HEK293 (cell line): ENCODE measurements around the gene SIGMAR1.
A peak's percentile ranks its signal among the peaks of the same experiment; 100 is the strongest.

Experiments used
- CTCF ChIA-PET: fragments of 350-600 bp; formaldehyde crosslinking; extraction: SDS; loops from one replicate; lab custom pipeline; 2021; ENCODE audit warnings: antibody characterized with exemption; lab: Yijun Ruan, JAX
- POLR2A ChIA-PET: fragments of 300-600 bp; formaldehyde crosslinking; extraction: SDS; loops from one replicate; lab custom pipeline; 2020; ENCODE audit warnings: antibody characterized with exemption, inconsistent platforms; lab: Yijun Ruan, JAX
- H3K27ac ChIP-seq: fragments of 200-500 bp; sonication (Bioruptor generic); 2 replicates; pipeline ENCODE4 v1.5.1; 2014; ENCODE audit warnings: low read depth, low read length, control low read depth, inconsistent platforms; ENCODE audit errors: extremely low read depth
- H3K36me3 ChIP-seq, 2 experiments: fragments of 200-500 bp in 1 of 2; sonication (Bioruptor generic) in 1 of 2; 1 replicate in 1 of 2; 2 replicates in 1 of 2; pipeline ENCODE4 v1.5.1; 2014 to 2017; ENCODE audit warnings: inconsistent platforms in 2 of 2, low read length in 2 of 2; ENCODE audit not compliant: control insufficient read depth in 2 of 2, insufficient read depth in 1 of 2
- H3K4me1 ChIP-seq: fragments of 200-500 bp; sonication (Bioruptor generic); 2 replicates; pipeline ENCODE4 v1.5.1; 2014; ENCODE audit warnings: mild to moderate bottlenecking, low read length, inconsistent platforms; ENCODE audit not compliant: control insufficient read depth, insufficient read depth
- H3K4me3 ChIP-seq: 2 replicates; pipeline ENCODE4 v1.5.1; 2011; ENCODE audit warnings: low read depth, mild to moderate bottlenecking, control low read depth, low read length, moderate library complexity
- H3K9me3 ChIP-seq: fragments of 200-500 bp; sonication (Bioruptor generic); 2 replicates; pipeline ENCODE4 v1.5.1; 2014; ENCODE audit warnings: low read depth, low read length, inconsistent platforms; ENCODE audit not compliant: control insufficient read depth, insufficient read depth
- CTCF ChIP-seq: fragments of 450-650 bp; formaldehyde crosslinking; IDR thresholded peaks from 2 replicates; pipeline ENCODE4 v1.5.1; 2016; ENCODE audit warnings: missing biosample characterization, missing genetic modification characterization
- GLI2 ChIP-seq: fragments of 450-650 bp; formaldehyde crosslinking; IDR thresholded peaks from 2 replicates; pipeline ENCODE4; 2017; ENCODE audit warnings: missing biosample characterization, missing genetic modification characterization, low read depth, borderline replicate concordance
- KLF1 ChIP-seq: fragments of 450-650 bp; formaldehyde crosslinking; IDR thresholded peaks from 2 replicates; pipeline ENCODE4 v1.5.1; 2016; ENCODE audit warnings: missing biosample characterization, missing genetic modification characterization
- KLF16 ChIP-seq: fragments of 450-650 bp; formaldehyde crosslinking; IDR thresholded peaks from 2 replicates; pipeline ENCODE4 v1.5.1; 2017; ENCODE audit warnings: missing biosample characterization, missing genetic modification characterization
- PATZ1 ChIP-seq: fragments of 450-650 bp; formaldehyde crosslinking; IDR thresholded peaks from 2 replicates; pipeline ENCODE4 v1.5.1; 2016; ENCODE audit warnings: missing biosample characterization, missing genetic modification characterization
- SCRT2 ChIP-seq: fragments of 450-650 bp; formaldehyde crosslinking; IDR thresholded peaks from 2 replicates; pipeline ENCODE4 v1.5.1; 2016; ENCODE audit warnings: missing biosample characterization, missing genetic modification characterization
- YY1 ChIP-seq: fragments of 450-650 bp; formaldehyde crosslinking; IDR thresholded peaks from 2 replicates; pipeline ENCODE4 v1.5.1; 2018; ENCODE audit warnings: missing biosample characterization, missing genetic modification characterization
- ZBTB48 ChIP-seq: fragments of 450-650 bp; formaldehyde crosslinking; IDR thresholded peaks from 2 replicates; pipeline ENCODE4 v1.5.1; 2016; ENCODE audit warnings: missing biosample characterization, missing genetic modification characterization
- ZNF175 ChIP-seq: fragments of 450-650 bp; formaldehyde crosslinking; IDR thresholded peaks from 2 replicates; pipeline ENCODE4 v1.5.1; 2016; ENCODE audit warnings: missing biosample characterization, missing genetic modification characterization
- ZNF223 ChIP-seq: fragments of 450-650 bp; formaldehyde crosslinking; IDR thresholded peaks from 2 replicates; pipeline ENCODE4 v1.5.1; 2016; ENCODE audit warnings: missing biosample characterization, missing genetic modification characterization
- ZNF423 ChIP-seq: fragments of 450-650 bp; formaldehyde crosslinking; IDR thresholded peaks from 2 replicates; pipeline ENCODE4 v1.5.1; 2016; ENCODE audit warnings: missing biosample characterization, missing genetic modification characterization
- ZNF501 ChIP-seq: fragments of 450-650 bp; formaldehyde crosslinking; IDR thresholded peaks from 2 replicates; pipeline ENCODE4 v1.5.1; 2016; ENCODE audit warnings: missing biosample characterization, missing genetic modification characterization
- ZNF600 ChIP-seq: fragments of 450-650 bp; formaldehyde crosslinking; IDR thresholded peaks from 2 replicates; pipeline ENCODE4 v1.5.1; 2016; ENCODE audit warnings: missing biosample characterization, missing genetic modification characterization
- ZNF623 ChIP-seq: fragments of 450-650 bp; formaldehyde crosslinking; IDR thresholded peaks from 2 replicates; pipeline ENCODE4 v1.5.1; 2016; ENCODE audit warnings: missing biosample characterization, missing genetic modification characterization
- ZNF654 ChIP-seq: fragments of 450-650 bp; formaldehyde crosslinking; IDR thresholded peaks from 2 replicates; pipeline ENCODE4 v1.5.1; 2016; ENCODE audit warnings: low read depth, missing biosample characterization, missing genetic modification characterization
- ZNF791 ChIP-seq: fragments of 450-650 bp; formaldehyde crosslinking; IDR thresholded peaks from 2 replicates; pipeline ENCODE4 v1.5.1; 2016; ENCODE audit warnings: missing biosample characterization, missing genetic modification characterization
- TF ChIP-seq, protein P1 (sequence below): fragments of 450-650 bp; formaldehyde crosslinking; IDR thresholded peaks from 2 replicates; pipeline ENCODE4 v1.5.1; 2016; ENCODE audit warnings: missing biosample characterization, missing genetic modification characterization, borderline replicate concordance
- TF ChIP-seq, protein P2 (sequence below): fragments of 450-650 bp; IDR thresholded peaks from 2 replicates; pipeline ENCODE4 v1.5.1; 2018; ENCODE audit warnings: missing biosample characterization, mild to moderate bottlenecking, missing genetic modification characterization

Gene SIGMAR1

DNA sequence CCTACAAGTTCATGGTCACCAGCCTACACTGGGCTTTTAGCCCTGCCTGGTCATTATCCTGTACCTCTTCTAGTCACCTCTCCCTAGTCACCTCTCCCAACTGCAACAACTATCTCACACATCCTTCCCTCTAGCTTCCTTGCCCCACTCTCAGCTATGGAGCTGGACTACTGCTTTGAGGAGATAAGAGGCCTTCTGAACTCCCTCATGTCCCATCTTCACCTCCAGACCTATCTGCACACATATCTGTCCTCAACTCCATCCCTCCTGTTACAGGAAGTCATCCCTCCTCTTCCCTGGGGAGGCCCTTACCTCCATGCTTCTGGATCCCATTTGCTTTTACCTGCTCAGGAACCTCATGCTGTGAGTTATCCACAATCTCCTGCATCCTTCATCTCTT, 31.4 kb downstream of the SIGMAR1 start:
- ChIA-PET CTCF (interaction anchor here (0.7 to 6.1 kb wide), 9 partner anchors 11 to 939 kb away, joined by 3 to 105 read pairs (median 6); no protein-coding TSS in a partner anchor), POLR2A (interaction anchor here (1.4 kb wide), 1 partner anchor 202 kb away, joined by 3 read pairs; no protein-coding TSS in a partner anchor)
- Histone ChIP-seq H3K36me3 (peaks cover 0 to 16% of the 10 kb centered on the region in 2 experiments; a peak in 1 of 3 replicates), H3K4me1 (no peaks in the 10 kb centered on the region), H3K27ac (no peak overlapping the region), H3K4me3 (no peak overlapping the region), H3K9me3 (no peaks in the 10 kb centered on the region)
- TF ChIP-seq ZNF175 (tag by site-specific recombination) (no peak), ZNF423 (no peak), GLI2 (no peak), ZNF223 (tag by site-specific recombination) (no peak)
- TF ChIP-seq, protein P1, sequence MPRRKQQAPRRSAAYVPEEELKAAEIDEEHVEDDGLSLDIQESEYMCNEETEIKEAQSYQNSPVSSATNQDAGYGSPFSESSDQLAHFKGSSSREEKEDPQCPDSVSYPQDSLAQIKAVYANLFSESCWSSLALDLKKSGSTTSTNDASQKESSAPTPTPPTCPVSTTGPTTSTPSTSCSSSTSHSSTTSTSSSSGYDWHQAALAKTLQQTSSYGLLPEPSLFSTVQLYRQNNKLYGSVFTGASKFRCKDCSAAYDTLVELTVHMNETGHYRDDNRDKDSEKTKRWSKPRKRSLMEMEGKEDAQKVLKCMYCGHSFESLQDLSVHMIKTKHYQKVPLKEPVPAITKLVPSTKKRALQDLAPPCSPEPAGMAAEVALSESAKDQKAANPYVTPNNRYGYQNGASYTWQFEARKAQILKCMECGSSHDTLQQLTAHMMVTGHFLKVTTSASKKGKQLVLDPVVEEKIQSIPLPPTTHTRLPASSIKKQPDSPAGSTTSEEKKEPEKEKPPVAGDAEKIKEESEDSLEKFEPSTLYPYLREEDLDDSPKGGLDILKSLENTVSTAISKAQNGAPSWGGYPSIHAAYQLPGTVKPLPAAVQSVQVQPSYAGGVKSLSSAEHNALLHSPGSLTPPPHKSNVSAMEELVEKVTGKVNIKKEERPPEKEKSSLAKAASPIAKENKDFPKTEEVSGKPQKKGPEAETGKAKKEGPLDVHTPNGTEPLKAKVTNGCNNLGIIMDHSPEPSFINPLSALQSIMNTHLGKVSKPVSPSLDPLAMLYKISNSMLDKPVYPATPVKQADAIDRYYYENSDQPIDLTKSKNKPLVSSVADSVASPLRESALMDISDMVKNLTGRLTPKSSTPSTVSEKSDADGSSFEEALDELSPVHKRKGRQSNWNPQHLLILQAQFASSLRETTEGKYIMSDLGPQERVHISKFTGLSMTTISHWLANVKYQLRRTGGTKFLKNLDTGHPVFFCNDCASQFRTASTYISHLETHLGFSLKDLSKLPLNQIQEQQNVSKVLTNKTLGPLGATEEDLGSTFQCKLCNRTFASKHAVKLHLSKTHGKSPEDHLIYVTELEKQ = no peak

DNA sequence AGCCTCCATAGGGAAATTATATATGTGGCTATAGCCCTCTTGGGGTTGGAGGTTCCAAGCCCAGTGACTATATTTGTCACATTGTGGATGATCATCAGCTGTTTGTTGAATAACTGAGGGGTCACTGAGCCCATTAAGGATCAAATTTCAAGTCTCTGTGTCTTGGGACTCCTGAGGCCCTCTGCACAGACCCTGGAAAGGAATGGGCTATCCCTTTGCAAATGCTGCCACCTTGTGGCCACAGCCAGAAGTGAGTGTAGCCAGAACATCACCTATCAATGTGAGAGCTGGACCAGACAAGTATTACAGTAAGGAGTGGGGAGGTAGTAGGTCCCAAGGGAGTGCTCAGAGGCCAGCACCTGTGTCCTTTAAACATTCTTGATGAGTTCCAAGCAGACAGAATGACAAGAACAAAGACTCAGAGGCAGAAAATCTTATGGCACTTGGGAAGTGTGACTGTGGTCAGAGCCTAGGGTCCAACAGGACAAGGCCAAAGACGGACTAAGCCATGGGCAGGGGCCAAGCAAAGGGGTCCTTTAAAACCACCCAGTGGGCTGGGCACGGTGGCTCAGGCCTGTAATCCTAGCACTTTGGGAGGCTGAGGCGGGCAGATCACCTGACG, 33.9 kb downstream of the SIGMAR1 start:
- no peak for TF ChIP-seq KLF16 (tag by site-specific recombination)
- peak; percentile 29; the same call in 1 of the 2 replicates for TF ChIP-seq ZBTB48
- peak; percentile 87 for TF ChIP-seq ZNF654
- TF ChIP-seq ZNF600 (tag by site-specific recombination) = no peak
- TF ChIP-seq CTCF (tag by site-specific recombination) = peak; percentile 77
- 0 out of 2 replicates have a peak, but pooled peaks have one; percentile 18 for TF ChIP-seq YY1 (tag by site-specific recombination)
- Histone ChIP-seq H3K4me1 (no peaks in the 10 kb centered on the region), H3K27ac (no peak overlapping the region), H3K9me3 (no peaks in the 10 kb centered on the region), H3K4me3 (no peak overlapping the region), H3K36me3 (no peaks in the 10 kb centered on the region)
- ChIA-PET CTCF (interaction anchor here (0.5 to 6.1 kb wide), 56 partner anchors 10 to 1230 kb away, joined by 3 to 105 read pairs (median 5); partner anchors contain the start of genes ARID3C, DCTN3, MYORG and SIGMAR1), POLR2A (interaction anchor here (1.3 kb wide), 1 partner anchor 16 kb away, joined by 3 read pairs; the partner anchor contains the start of gene DCTN3)

DNA sequence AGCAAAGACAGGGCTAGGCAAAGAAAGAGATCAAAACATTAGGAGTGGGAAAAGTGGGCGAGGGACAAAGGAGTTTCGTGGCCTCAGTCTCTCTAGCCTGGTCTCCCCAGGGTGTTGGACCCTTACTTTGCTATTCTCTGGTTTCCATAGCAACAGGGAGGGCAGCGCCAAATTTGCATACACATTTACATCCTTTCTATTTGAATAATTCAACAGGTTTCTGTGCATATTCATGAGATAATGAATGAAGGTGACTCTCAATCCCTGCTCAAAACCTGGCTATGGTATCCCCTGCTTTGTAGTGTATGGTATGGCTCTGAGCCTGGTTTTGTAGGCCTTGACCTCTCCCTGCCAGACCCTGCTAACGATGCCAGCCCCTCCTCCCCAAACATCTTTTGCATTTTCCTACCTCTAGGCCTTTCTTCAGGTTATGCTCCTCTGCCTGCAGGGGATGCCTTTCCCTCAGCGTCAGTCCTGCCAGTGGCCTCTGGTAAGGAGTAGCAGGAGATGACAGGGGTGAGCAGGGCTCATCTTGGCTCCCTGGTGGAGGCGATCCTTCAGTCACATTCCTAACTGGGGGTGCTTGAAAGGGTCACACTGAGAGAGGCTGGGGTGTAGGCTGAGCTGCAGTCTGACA, 35.5 kb downstream of the SIGMAR1 start:
- Histone ChIP-seq H3K4me1 (no peaks in the 10 kb centered on the region), H3K36me3 (no peaks in the 10 kb centered on the region), H3K27ac (no peak overlapping the region), H3K9me3 (no peaks in the 10 kb centered on the region), H3K4me3 (no peak overlapping the region)
- CTCF ChIA-PET = interaction anchor here (0.7 to 6.1 kb wide), 17 partner anchors 9 to 270 kb away, joined by 3 to 105 read pairs (median 11); partner anchors contain the start of genes CCL27 and MYORG
- POLR2A ChIA-PET = no interaction called here
- no peak for TF ChIP-seq PATZ1 (tag by site-specific recombination)
- 0 out of 2 replicates have a peak, but pooled peaks have one; percentile 43 for TF ChIP-seq SCRT2 (tag by site-specific recombination)
- TF ChIP-seq ZNF501 = no peak
- TF ChIP-seq ZNF623 (tag by site-specific recombination) = no peak
- no peak for TF ChIP-seq ZNF791 (tag by site-specific recombination)
- TF ChIP-seq, protein P2, sequence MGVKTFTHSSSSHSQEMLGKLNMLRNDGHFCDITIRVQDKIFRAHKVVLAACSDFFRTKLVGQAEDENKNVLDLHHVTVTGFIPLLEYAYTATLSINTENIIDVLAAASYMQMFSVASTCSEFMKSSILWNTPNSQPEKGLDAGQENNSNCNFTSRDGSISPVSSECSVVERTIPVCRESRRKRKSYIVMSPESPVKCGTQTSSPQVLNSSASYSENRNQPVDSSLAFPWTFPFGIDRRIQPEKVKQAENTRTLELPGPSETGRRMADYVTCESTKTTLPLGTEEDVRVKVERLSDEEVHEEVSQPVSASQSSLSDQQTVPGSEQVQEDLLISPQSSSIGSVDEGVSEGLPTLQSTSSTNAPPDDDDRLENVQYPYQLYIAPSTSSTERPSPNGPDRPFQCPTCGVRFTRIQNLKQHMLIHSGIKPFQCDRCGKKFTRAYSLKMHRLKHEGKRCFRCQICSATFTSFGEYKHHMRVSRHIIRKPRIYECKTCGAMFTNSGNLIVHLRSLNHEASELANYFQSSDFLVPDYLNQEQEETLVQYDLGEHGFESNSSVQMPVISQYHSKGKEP = no peak
- TF ChIP-seq KLF1 (tag by site-specific recombination) = no peak
